ENCODE results near the gene ZPBP2.
"Not testable (repeated sequence)": the region's sequence is repeated elsewhere in the genome, so short reads cannot be mapped to it uniquely, and the experiment has no call there.

The ZPBP2 gene

GRCh38 chr17:39855911-39856649, 11.9 kb upstream of the ZPBP2 start:
- not testable (repeated sequence) for DNase-seq (ENCODE audit: low read depth in 2 of 2)

GRCh38 chr17:39861235-39861634, 6.8 kb upstream of the ZPBP2 start:
- no peak for DNase-seq (ENCODE audit: low read depth in 2 of 2)

GRCh38 chr17:39863244-39863917, 4.6 kb upstream of the ZPBP2 start:
- DNase-seq (ENCODE audit: low read depth in 2 of 2), result no peak

GRCh38 chr17:39863918-39864746, 3.9 kb upstream of the ZPBP2 start, which contains the start of gene IKZF3:
TSS of gene IKZF3 (minus strand) at chr17:39864312. CDS start at chr17:39864126, 186 bp downstream.
- DNase-seq (ENCODE audit: low read depth in 2 of 2), result no peak

- DNase-seq (ENCODE audit: low read depth in 2 of 2), result no peak
Observed at GRCh38 chr17:39866013-39866730, 1.8 kb upstream of the ZPBP2 start.

- no peak for DNase-seq (ENCODE audit: low read depth in 2 of 2)
Observed at GRCh38 chr17:39867084-39867879, 720 bp upstream of the ZPBP2 start.

GRCh38 chr17:39868554-39868942, 546 bp downstream of the ZPBP2 start:
- no peak for DNase-seq (ENCODE audit: low read depth in 2 of 2)

GRCh38 chr17:39870776-39871175, 2.8 kb downstream of the ZPBP2 start:
- DNase-seq (ENCODE audit: low read depth in 2 of 2), result no peak

- no peak for DNase-seq (ENCODE audit: low read depth in 2 of 2)
Observed at GRCh38 chr17:39871801-39872200, 3.8 kb downstream of the ZPBP2 start.

GRCh38 chr17:39872751-39873150, 4.7 kb downstream of the ZPBP2 start:
- DNase-seq (ENCODE audit: low read depth in 2 of 2), result peak; percentile 1 to 2

- not testable (repeated sequence) for DNase-seq (ENCODE audit: low read depth in 2 of 2)
Observed at GRCh38 chr17:39886102-39886501, 18.1 kb downstream of the ZPBP2 start.

- no peak for DNase-seq (ENCODE audit: low read depth in 2 of 2)
Observed at GRCh38 chr17:39887078-39887477, 19.1 kb downstream of the ZPBP2 start.

- DNase-seq (ENCODE audit: low read depth in 2 of 2), result no peak
Observed at GRCh38 chr17:39889200-39889599, 21.2 kb downstream of the ZPBP2 start.

- DNase-seq (ENCODE audit: low read depth in 2 of 2), result no peak
Observed at GRCh38 chr17:39894681-39895376, 26.8 kb downstream of the ZPBP2 start.

GRCh38 chr17:39898088-39898487, 30.1 kb downstream of the ZPBP2 start:
- no peak for DNase-seq (ENCODE audit: low read depth in 2 of 2)

GRCh38 chr17:39899215-39899614, 31.2 kb downstream of the ZPBP2 start:
- no peak for DNase-seq (ENCODE audit: low read depth in 2 of 2)

GRCh38 chr17:39902027-39902426, 34.0 kb downstream of the ZPBP2 start:
- not testable (repeated sequence) for DNase-seq (ENCODE audit: low read depth in 2 of 2)

- no peak for DNase-seq (ENCODE audit: low read depth in 2 of 2)
Observed at GRCh38 chr17:39903158-39903884, 35.3 kb downstream of the ZPBP2 start.

GRCh38 chr17:39904990-39905288, 36.9 kb downstream of the ZPBP2 start:
- no peak for DNase-seq (ENCODE audit: low read depth in 2 of 2)
